Coronary artery (tissue), 2 donors: Measurements from ENCODE around the gene FOXO3.

Source experiments
- DNase-seq: peaks from one replicate; pipeline ENCODE4 v3.0.0-alpha.2; 2017; ENCODE audit warnings: low spot score
- H3K27ac ChIP-seq, 2 donors: fragments of 200-600 bp; sonication (generic); one replicate each; pipeline ENCODE4 v1.5.1; 2016 to 2019
- H3K4me3 ChIP-seq: fragments of 200-600 bp; sonication (generic); 2 replicates; pipeline ENCODE4 v1.5.1; 2016; ENCODE audit warnings: mild to moderate bottlenecking, moderate library complexity
- TF ChIP-seq, protein P1 (sequence below): fragments of 200-600 bp; sonication (generic); IDR thresholded peaks from one replicate; pipeline ENCODE4 v1.5.1; 2019; ENCODE audit warnings: antibody characterized with exemption

FOXO3 gene

DNA sequence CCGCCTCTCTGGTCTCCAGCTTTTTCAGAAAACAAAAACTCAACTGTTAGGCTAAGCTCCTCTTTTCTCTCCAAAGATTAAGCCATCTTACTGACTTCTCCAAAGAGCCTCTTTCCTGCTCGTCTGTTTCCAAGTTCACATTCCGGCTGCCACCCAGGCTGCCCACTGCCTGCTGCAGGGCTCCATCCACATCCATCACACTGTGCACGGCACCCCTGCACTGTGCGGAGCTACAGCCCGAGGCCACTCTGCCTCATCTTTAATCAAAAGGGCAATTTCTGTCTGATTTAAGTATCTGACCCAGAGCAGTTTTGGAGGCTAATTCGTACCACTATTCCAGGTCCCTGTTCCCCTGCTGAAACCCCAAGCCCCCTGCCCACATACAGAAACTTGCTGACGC lies 145.9 kb downstream of the FOXO3 start:
- H3K27ac ChIP-seq = peak overlapping the region in 1 of 2 donors; percentile 38
- no peak overlapping the region for H3K4me3 ChIP-seq
- no peak for DNase-seq
- TF ChIP-seq, protein P1, sequence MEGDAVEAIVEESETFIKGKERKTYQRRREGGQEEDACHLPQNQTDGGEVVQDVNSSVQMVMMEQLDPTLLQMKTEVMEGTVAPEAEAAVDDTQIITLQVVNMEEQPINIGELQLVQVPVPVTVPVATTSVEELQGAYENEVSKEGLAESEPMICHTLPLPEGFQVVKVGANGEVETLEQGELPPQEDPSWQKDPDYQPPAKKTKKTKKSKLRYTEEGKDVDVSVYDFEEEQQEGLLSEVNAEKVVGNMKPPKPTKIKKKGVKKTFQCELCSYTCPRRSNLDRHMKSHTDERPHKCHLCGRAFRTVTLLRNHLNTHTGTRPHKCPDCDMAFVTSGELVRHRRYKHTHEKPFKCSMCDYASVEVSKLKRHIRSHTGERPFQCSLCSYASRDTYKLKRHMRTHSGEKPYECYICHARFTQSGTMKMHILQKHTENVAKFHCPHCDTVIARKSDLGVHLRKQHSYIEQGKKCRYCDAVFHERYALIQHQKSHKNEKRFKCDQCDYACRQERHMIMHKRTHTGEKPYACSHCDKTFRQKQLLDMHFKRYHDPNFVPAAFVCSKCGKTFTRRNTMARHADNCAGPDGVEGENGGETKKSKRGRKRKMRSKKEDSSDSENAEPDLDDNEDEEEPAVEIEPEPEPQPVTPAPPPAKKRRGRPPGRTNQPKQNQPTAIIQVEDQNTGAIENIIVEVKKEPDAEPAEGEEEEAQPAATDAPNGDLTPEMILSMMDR = no peak

DNA sequence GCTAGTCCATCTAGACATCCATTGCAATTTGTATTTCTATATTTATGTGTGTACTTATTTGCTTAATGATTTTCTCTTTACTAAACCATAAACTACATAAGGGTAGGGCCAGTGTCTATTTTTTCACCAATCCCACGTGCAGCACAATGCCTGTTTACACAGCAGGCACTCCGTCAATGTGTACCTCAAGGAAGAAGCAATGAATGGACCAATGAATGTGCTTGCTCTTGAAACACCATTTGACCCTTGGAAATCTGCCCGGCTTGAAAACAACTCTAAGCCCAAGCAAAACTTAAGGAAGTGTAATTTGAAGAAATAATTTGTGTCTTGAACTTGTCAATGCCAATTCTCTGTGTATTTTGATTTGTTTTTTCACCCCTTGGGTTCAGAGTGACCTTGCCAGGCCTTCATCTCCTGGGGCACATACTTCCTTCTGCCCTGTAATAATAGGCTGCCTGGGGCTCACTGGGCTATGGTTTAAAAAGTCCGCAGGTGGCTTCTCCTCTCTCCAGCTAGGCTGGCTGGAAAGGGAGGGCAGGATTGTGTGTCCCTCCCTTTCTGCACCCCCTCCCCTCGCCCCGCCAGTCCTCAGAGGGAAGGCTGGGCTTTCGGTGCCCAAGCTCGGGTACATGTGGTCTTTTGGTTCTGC lies 146.7 kb downstream of the FOXO3 start:
- TF ChIP-seq, protein P1 = no peak
- Histone ChIP-seq H3K4me3 (no peak overlapping the region), H3K27ac (peak overlapping the region in 1 of 2 donors; percentile 38)
- DNase-seq = no peak

DNA sequence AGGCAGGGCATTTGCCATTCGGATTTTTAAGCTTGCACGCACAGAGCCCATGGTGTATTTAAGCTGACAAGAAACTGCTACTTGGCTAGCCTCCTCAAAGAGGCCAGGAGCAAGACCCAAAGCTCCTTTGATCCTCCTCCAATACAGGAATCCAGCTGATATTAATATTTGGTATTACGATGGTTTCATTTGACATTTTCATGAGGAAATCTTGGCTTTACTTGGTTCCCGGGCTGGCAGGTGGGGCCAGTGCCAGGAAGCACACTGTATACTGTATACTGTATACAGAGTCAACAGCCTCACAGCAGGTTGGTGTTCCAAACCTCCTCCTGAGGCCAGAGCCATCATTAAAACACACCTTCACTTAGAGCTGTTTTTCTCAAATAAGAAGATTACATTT lies 149.3 kb downstream of the FOXO3 start:
- Histone ChIP-seq H3K27ac (no peak overlapping the region), H3K4me3 (no peak overlapping the region)
- DNase-seq = no peak
- TF ChIP-seq, protein P1 = no peak

DNA sequence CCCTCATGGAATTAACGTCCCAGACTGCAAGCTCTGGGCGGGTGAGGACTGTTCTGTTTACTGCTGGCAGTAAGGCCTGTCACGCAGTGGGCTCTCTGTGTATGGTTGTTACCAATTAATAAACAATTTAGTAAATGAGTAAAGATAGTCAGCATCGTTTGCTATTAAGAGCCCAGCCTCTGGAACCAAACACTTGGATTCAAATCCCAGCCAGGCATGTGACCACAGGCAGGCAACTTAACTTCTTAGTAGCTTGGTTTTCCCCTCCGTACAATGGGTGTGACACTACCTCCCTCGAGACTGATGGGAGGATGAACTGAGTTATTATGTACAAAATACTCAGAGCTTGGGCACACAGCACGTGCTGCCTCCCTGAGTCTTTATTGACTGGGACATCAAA lies 149.8 kb downstream of the FOXO3 start:
- TF ChIP-seq, protein P1 = no peak
- Histone ChIP-seq H3K27ac (no peak overlapping the region), H3K4me3 (no peak overlapping the region)

DNA sequence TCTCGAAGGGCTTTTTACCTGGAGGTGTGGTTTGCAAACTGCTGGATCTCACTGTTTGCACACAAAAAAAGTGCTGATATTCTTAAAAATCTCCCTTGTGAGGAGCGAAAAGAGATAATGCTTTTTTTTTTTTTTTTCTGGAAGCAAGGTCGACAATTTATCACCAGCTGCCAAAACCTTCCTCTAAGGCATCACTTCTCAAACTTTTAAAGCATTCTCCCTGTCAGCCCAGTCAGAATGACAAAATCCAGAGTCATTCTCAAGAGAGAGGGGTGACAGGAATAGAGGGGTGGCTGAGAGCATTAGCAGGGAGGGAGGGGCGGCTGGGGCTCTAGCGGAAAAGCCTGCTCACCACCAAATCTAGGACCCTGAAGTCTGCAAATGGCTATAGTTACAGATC lies 150.4 kb downstream of the FOXO3 start:
- Histone ChIP-seq H3K4me3 (no peak overlapping the region), H3K27ac (no peak overlapping the region)
- TF ChIP-seq, protein P1 = no peak
- DNase-seq = no peak

More for the DNA sequence above, 149.8 kb downstream of the FOXO3 start:
- DNase-seq = no peak

DNA sequence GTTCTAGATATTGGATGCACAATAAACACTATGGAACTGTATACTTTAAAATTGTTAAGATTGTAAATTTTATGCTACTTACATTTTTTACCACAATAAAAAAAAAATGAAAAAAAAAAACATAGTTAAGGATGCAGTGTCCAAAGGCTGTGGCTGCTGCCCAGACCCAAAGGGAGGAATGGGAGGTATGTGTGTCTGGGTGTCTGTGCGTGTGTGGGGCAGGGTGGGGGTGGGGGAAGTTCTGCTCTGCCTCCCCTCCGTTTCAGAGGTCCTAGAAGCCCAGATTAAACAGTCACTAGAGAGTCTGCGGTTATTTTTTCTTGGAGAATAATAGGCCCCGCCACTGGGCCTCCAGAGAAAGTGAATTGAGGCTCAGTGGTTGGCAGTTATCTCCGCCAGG lies 151.1 kb downstream of the FOXO3 start:
- H3K27ac ChIP-seq = no peak overlapping the region
- H3K4me3 ChIP-seq = no peak overlapping the region
- TF ChIP-seq, protein P1 = no peak
- DNase-seq = no peak

DNA sequence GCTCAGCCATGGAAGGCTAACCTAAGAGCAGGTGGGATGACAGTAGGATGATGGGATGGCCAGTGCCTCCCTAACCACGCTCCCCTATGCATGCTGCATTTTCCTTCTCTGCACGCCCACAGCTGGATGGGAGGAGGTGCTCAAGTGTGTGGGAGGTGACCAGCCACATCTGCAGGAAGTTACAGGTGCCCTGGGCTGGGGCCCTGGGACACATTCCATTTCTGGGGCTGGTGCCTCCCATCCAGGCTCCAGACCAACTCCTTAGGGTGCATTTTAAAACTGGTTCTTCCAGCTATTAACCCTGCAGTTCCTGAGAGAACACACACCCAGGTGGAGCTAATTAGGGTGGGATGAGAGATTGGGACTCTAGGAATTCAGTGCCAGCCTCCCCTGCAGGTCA lies 152.2 kb downstream of the FOXO3 start:
- H3K4me3 ChIP-seq = no peak overlapping the region
- DNase-seq = no peak
- no peak overlapping the region for H3K27ac ChIP-seq
- TF ChIP-seq, protein P1 = no peak
